ENCODE results near the gene UQCRQ. TPM values are rescaled to one million over a fixed set of nuclear protein-coding genes. Genes with fewer than 3 reads are reported as not detected.

UQCRQ gene
- 100 to 1,000 TPM; 299 to 537 TPM for total RNA-seq

- Mint-ChIP-seq H3K27me3 (no peaks in the 10 kb centered on the region), H3K36me3 (ENCODE audit: low read depth) (peaks cover 36% of the 10 kb centered on the region), H3K27ac (peak within 1 kb of the TSS; percentile 100), H3K9me3 (ENCODE audit: low read depth) (no peaks in the 10 kb centered on the region), H3K4me1 (peaks cover 26% of the 10 kb centered on the region), H3K4me3 (peak within 1 kb of the TSS; percentile 99)
- intact Hi-C loops (cut with DNase I, micrococcal nuclease): loop anchor here (1.0 to 10.0 kb wide), 10 partner anchors 36 to 1232 kb away; partner anchors contain the start of genes AFF4 (in 2 of the 2), SHROOM1 (in 2 of the 2), C5orf15 (in 1 of the 2) and KIF3A (in 1 of the 2)
- DNase-seq: peak; percentile 94
- CTCF ChIA-PET: interaction anchor here (0.6 to 2.7 kb wide), 5 partner anchors 17 to 491 kb away, joined by 3 to 5 read pairs (median 3); partner anchors contain the start of gene SHROOM1
- ATAC-seq: peak; percentile 99
- POLR2A ChIA-PET: interaction anchor here (0.5 to 1.9 kb wide), 8 partner anchors 11 to 1357 kb away, joined by 3 to 4 read pairs (median 3); partner anchors contain the start of genes RAD50 and SOWAHA
Measured at GRCh38 chr5:132866342-132867045, at the start of gene UQCRQ, which contains the start of gene GDF9. Gene UQCRQ (plus strand): TSS chr5:132866642. CDS start chr5:132866882, 240 bp downstream. Gene GDF9 (minus strand): TSS chr5:132866469. CDS start chr5:132864533, 1,936 bp downstream.

GRCh38 chr5:132817011-132817410 lies 49.4 kb upstream of the UQCRQ start:
- peaks cover 28% of the 10 kb centered on the region for H3K27me3 Mint-ChIP-seq
- CTCF ChIA-PET: interaction anchor here (0.5 to 4.1 kb wide), 5 partner anchors 9 to 311 kb away, joined by 3 to 38 read pairs (median 3); no protein-coding TSS in a partner anchor
- ATAC-seq (no peak), DNase-seq (no peak)
- intact Hi-C loops (cut with DNase I, micrococcal nuclease): no loop called here
- H3K4me1 Mint-ChIP-seq: peaks cover 16% of the 10 kb centered on the region
- no peaks in the 10 kb centered on the region for H3K36me3 Mint-ChIP-seq (ENCODE audit: low read depth)
- no peak overlapping the region for H3K27ac Mint-ChIP-seq
- POLR2A ChIA-PET: no interaction called here
- no peaks in the 10 kb centered on the region for H3K9me3 Mint-ChIP-seq (ENCODE audit: low read depth)
- no peak overlapping the region for H3K4me3 Mint-ChIP-seq

- ATAC-seq (no peak), DNase-seq (peak; percentile 34)
- H3K4me1 Mint-ChIP-seq: peaks cover 12% of the 10 kb centered on the region
- H3K9me3 Mint-ChIP-seq (ENCODE audit: low read depth): no peaks in the 10 kb centered on the region
- H3K36me3 Mint-ChIP-seq (ENCODE audit: low read depth): no peaks in the 10 kb centered on the region
- intact Hi-C loops (cut with DNase I, micrococcal nuclease): no loop called here
- ChIA-PET POLR2A (interaction anchor here (0.7 kb wide), 1 partner anchor 46 kb away, joined by 5 read pairs; no protein-coding TSS in a partner anchor), CTCF (interaction anchor here (0.5 to 4.4 kb wide), 43 partner anchors 9 to 1435 kb away, joined by 3 to 50 read pairs (median 4); partner anchors contain the start of genes CCNI2, KIF3A and SHROOM1)
- H3K27me3 Mint-ChIP-seq: peaks cover 26% of the 10 kb centered on the region
- H3K4me3 Mint-ChIP-seq: no peak overlapping the region
- H3K27ac Mint-ChIP-seq: no peak overlapping the region
Measured at GRCh38 chr5:132819468-132819867, 47.0 kb upstream of the UQCRQ start.

GRCh38 chr5:132820162-132820754 lies 46.2 kb upstream of the UQCRQ start:
- CTCF ChIA-PET: interaction anchor here (0.6 to 4.4 kb wide), 52 partner anchors 9 to 1436 kb away, joined by 3 to 50 read pairs (median 4); partner anchors contain the start of genes CCNI2, KIF3A and SHROOM1
- Mint-ChIP-seq H3K27me3 (peaks cover 30% of the 10 kb centered on the region), H3K4me3 (no peak overlapping the region), H3K9me3 (ENCODE audit: low read depth) (no peaks in the 10 kb centered on the region), H3K4me1 (peaks cover 12% of the 10 kb centered on the region), H3K27ac (no peak overlapping the region), H3K36me3 (ENCODE audit: low read depth) (no peaks in the 10 kb centered on the region)
- DNase-seq (peak; percentile 96), ATAC-seq (peak; percentile 86)
- POLR2A ChIA-PET: no interaction called here
- intact Hi-C loops (cut with DNase I, micrococcal nuclease): loop anchor here (1.0 to 5.0 kb wide), 10 partner anchors 73 to 435 kb away; partner anchors contain the start of genes CCNI2 (in 2 of the 2) and KIF3A (in 1 of the 2)

GRCh38 chr5:132821350-132821749 lies 45.1 kb upstream of the UQCRQ start:
- no peaks in the 10 kb centered on the region for H3K9me3 Mint-ChIP-seq (ENCODE audit: low read depth)
- H3K27ac Mint-ChIP-seq: no peak overlapping the region
- H3K4me1 Mint-ChIP-seq: peaks cover 12% of the 10 kb centered on the region
- H3K36me3 Mint-ChIP-seq (ENCODE audit: low read depth): no peaks in the 10 kb centered on the region
- ATAC-seq (no peak), DNase-seq (no peak)
- POLR2A ChIA-PET: no interaction called here
- H3K27me3 Mint-ChIP-seq: peaks cover 34% of the 10 kb centered on the region
- intact Hi-C loops (cut with DNase I, micrococcal nuclease): loop anchor here (2.0 to 5.0 kb wide), 5 partner anchors 75 to 434 kb away; partner anchors contain the start of genes CCNI2 (in 2 of the 2) and KIF3A (in 1 of the 2)
- H3K4me3 Mint-ChIP-seq: no peak overlapping the region
- CTCF ChIA-PET: interaction anchor here (0.5 to 4.4 kb wide), 22 partner anchors 8 to 436 kb away, joined by 3 to 50 read pairs (median 5); partner anchors contain the start of genes CCNI2 and SHROOM1

GRCh38 chr5:132821791-132822190 lies 44.7 kb upstream of the UQCRQ start:
- intact Hi-C loops (cut with DNase I, micrococcal nuclease): loop anchor here (2.0 to 5.0 kb wide), 5 partner anchors 75 to 434 kb away; partner anchors contain the start of genes CCNI2 (in 2 of the 2) and KIF3A (in 1 of the 2)
- Mint-ChIP-seq H3K36me3 (ENCODE audit: low read depth) (no peaks in the 10 kb centered on the region), H3K27me3 (peaks cover 38% of the 10 kb centered on the region), H3K4me1 (peaks cover 12% of the 10 kb centered on the region), H3K27ac (no peak overlapping the region), H3K4me3 (no peak overlapping the region), H3K9me3 (ENCODE audit: low read depth) (no peaks in the 10 kb centered on the region)
- ChIA-PET CTCF (interaction anchor here (0.5 to 4.4 kb wide), 13 partner anchors 8 to 436 kb away, joined by 3 to 50 read pairs (median 5); partner anchors contain the start of gene SHROOM1), POLR2A (no interaction called here)
- no peak for DNase-seq
- ATAC-seq: no peak

GRCh38 chr5:132822650-132823480 lies 43.6 kb upstream of the UQCRQ start:
- H3K4me1 Mint-ChIP-seq: peaks cover 12% of the 10 kb centered on the region
- no peak overlapping the region for H3K27ac Mint-ChIP-seq
- ChIA-PET POLR2A (no interaction called here), CTCF (interaction anchor here (0.8 to 1.7 kb wide), 3 partner anchors 11 to 342 kb away, joined by 3 read pairs; no protein-coding TSS in a partner anchor)
- H3K4me3 Mint-ChIP-seq: no peak overlapping the region
- peak; percentile 57 for DNase-seq
- peaks cover 48% of the 10 kb centered on the region for H3K27me3 Mint-ChIP-seq
- H3K9me3 Mint-ChIP-seq (ENCODE audit: low read depth): no peaks in the 10 kb centered on the region
- H3K36me3 Mint-ChIP-seq (ENCODE audit: low read depth): no peaks in the 10 kb centered on the region
- intact Hi-C loops (cut with DNase I, micrococcal nuclease): loop anchor here (5.0 kb wide), 4 partner anchors 86 to 436 kb away; partner anchors contain the start of gene KIF3A (in 1 of the 2)
- ATAC-seq: peak; percentile 45

GRCh38 chr5:132823481-132824050 lies 42.9 kb upstream of the UQCRQ start:
- intact Hi-C loops (cut with DNase I, micrococcal nuclease): loop anchor here (5.0 kb wide), 4 partner anchors 86 to 436 kb away; partner anchors contain the start of gene KIF3A (in 1 of the 2)
- DNase-seq: no peak
- H3K4me3 Mint-ChIP-seq: no peak overlapping the region

GRCh38 chr5:132824426-132824825 lies 42.0 kb upstream of the UQCRQ start:
- no peaks in the 10 kb centered on the region for H3K9me3 Mint-ChIP-seq (ENCODE audit: low read depth)
- CTCF ChIA-PET: interaction anchor here (0.7 to 2.2 kb wide), 5 partner anchors 9 to 297 kb away, joined by 3 to 7 read pairs (median 4); partner anchors contain the start of gene CCNI2
- DNase-seq: no peak
- no peak for ATAC-seq
- H3K27me3 Mint-ChIP-seq: peaks cover 46% of the 10 kb centered on the region
- intact Hi-C loops (cut with DNase I, micrococcal nuclease): loop anchor here (5.0 kb wide), 4 partner anchors 87 to 437 kb away; partner anchors contain the start of gene KIF3A (in 1 of the 2)
- POLR2A ChIA-PET: no interaction called here
- H3K36me3 Mint-ChIP-seq (ENCODE audit: low read depth): no peaks in the 10 kb centered on the region
- no peak overlapping the region for H3K27ac Mint-ChIP-seq
- peaks cover 11% of the 10 kb centered on the region for H3K4me1 Mint-ChIP-seq
- no peak overlapping the region for H3K4me3 Mint-ChIP-seq

More at GRCh38 chr5:132823481-132824050, 42.9 kb upstream of the UQCRQ start:
- no peak overlapping the region for H3K27ac Mint-ChIP-seq
- POLR2A ChIA-PET: no interaction called here
- peaks cover 12% of the 10 kb centered on the region for H3K4me1 Mint-ChIP-seq
- no peaks in the 10 kb centered on the region for H3K36me3 Mint-ChIP-seq (ENCODE audit: low read depth)
- CTCF ChIA-PET: interaction anchor here (0.8 to 1.7 kb wide), 3 partner anchors 12 to 298 kb away, joined by 3 to 5 read pairs (median 3); partner anchors contain the start of gene CCNI2
- peak; percentile 8 for ATAC-seq
- peaks cover 47% of the 10 kb centered on the region for H3K27me3 Mint-ChIP-seq
- H3K9me3 Mint-ChIP-seq (ENCODE audit: low read depth): no peaks in the 10 kb centered on the region
